ENCODE results near the gene GPR27.

The GPR27 gene

DNA sequence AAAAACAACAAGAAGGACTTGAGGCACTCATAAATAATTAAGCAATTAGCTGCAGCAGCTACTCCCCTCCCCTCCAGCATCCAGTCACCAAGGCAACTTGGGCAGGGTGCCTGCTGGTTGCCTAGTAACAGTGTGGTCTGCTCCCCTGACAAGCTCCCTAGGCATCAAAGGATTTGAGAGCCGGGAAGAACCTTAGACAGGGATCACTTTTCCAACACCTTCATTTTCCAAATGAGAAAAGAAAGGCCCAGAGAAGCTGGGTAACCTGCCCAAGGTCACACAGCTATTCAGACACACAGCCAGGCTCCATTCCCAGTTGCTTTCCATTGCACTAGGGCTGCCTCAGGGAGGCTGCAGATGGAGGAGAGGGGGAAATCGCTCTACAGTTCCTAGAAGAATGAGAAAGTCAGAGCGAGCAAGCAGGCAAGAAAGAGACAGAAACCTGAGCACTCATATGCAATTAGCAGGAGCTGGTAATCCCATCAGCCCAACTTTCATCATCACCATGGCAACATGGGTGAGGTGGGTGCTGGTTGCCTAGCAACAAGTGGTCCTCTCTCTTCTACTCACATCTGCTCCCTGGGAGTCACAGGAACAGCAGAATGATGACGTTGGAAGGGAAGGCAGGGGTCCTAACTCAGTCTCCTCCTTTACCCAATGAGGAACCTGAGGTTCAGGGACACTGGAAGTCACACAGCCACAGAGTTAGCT is 24.9 kb upstream of the GPR27 start:
- in situ Hi-C loops (cut with HindIII; ENCODE audit: low sequenced_read_pairs), result loop anchor here (5.0 kb wide), 1 partner anchor 34 kb away; no protein-coding TSS in a partner anchor

GRCh38 chr3:71732637-71733036 is 21.0 kb upstream of the GPR27 start:
- in situ Hi-C loops (cut with HindIII; ENCODE audit: low sequenced_read_pairs), result loop anchor here (5.0 kb wide), 2 partner anchors 65 to 95 kb away; no protein-coding TSS in a partner anchor

GRCh38 chr3:71733319-71733718 is 20.3 kb upstream of the GPR27 start:
- in situ Hi-C loops (cut with HindIII; ENCODE audit: low sequenced_read_pairs), result loop anchor here (5.0 kb wide), 2 partner anchors 64 to 94 kb away; no protein-coding TSS in a partner anchor

DNA sequence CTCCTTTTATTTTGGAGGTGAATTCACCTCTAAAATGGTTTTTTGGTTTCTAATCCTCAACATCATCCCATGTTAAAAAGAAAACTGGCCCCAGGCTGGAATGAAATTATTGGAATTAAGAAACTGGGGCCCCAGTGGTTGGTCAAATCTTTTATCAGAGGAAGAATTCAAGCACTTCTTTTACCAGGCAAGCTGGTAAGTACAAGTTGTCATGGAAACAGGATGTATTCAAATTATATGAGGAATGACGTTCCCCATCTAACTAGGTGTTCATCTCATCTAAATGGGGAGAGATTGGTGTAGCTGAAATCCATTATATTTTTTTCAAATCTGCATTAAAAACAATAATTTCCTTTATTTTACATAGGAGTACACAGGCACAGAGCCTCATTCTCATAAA is 18.8 kb upstream of the GPR27 start:
- in situ Hi-C loops (cut with HindIII; ENCODE audit: low sequenced_read_pairs), result loop anchor here (5.0 kb wide), 2 partner anchors 62 to 92 kb away; no protein-coding TSS in a partner anchor

GRCh38 chr3:71742621-71743020 is 11.0 kb upstream of the GPR27 start:
- in situ Hi-C loops (cut with HindIII; ENCODE audit: low sequenced_read_pairs), result no loop called here

DNA sequence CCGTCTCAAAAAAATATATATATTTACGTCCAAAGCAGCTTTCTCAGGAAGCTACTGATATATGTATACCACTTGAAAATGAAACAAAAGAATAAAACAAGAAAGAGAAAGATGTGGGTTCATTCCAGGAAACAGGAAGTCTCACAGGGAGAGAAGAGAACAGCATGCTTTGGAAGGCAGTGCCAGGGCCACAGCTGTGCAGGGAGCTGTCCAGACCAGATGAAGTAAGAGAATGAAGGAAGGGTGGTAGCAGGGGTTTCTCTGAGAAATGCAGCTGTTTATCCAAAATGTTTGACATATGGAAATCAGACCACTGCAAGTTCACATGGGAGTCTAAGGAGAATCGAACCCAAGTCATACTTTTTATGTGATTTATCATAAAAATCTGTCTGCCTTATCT is 8.9 kb upstream of the GPR27 start:
- in situ Hi-C loops (cut with HindIII; ENCODE audit: low sequenced_read_pairs), result no loop called here

GRCh38 chr3:71751602-71752001 is 2.1 kb upstream of the GPR27 start:
- in situ Hi-C loops (cut with HindIII; ENCODE audit: low sequenced_read_pairs), result no loop called here

GRCh38 chr3:71752831-71753700 is 589 bp upstream of the GPR27 start:
- in situ Hi-C loops (cut with HindIII; ENCODE audit: low sequenced_read_pairs), result no loop called here

DNA sequence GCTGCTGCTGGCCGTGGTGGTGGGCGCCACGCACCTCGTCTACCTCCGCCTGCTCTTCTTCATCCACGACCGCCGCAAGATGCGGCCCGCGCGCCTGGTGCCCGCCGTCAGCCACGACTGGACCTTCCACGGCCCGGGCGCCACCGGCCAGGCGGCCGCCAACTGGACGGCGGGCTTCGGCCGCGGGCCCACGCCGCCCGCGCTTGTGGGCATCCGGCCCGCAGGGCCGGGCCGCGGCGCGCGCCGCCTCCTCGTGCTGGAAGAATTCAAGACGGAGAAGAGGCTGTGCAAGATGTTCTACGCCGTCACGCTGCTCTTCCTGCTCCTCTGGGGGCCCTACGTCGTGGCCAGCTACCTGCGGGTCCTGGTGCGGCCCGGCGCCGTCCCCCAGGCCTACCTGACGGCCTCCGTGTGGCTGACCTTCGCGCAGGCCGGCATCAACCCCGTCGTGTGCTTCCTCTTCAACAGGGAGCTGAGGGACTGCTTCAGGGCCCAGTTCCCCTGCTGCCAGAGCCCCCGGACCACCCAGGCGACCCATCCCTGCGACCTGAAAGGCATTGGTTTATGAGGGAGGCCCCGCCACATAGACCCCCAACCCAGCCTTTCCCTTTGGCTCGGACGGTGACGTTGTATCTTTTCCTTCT is 1.1 kb downstream of the GPR27 start:
- in situ Hi-C loops (cut with HindIII; ENCODE audit: low sequenced_read_pairs), result no loop called here

- in situ Hi-C loops (cut with HindIII; ENCODE audit: low sequenced_read_pairs), result no loop called here
Measured at GRCh38 chr3:71758091-71758490, 4.4 kb downstream of the GPR27 start.

DNA sequence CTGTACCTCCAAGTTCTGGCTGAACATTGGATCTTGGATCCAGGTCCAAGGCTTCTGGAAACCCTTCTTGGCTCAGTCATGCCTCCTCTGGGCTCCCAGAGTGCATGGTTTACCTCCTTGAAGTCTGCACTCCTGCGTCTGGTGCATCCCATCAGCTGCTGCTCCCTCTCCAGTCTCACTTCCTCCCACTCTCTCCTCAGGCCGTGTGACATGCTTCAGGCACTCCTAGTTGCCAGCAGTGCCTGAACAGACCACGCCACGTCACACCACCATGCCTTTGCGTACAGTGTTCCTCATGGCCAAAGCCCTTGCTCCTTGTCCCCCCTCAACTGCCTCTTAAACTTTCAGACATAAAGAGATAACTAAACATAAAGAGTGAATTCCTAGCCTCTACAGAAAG is 5.7 kb downstream of the GPR27 start:
- in situ Hi-C loops (cut with HindIII; ENCODE audit: low sequenced_read_pairs), result no loop called here

- in situ Hi-C loops (cut with HindIII; ENCODE audit: low sequenced_read_pairs), result loop anchor here (5.0 kb wide), 1 partner anchor 33 kb away; the partner anchor contains the start of gene EIF4E3
Measured at GRCh38 chr3:71760140-71760539, 6.5 kb downstream of the GPR27 start.

DNA sequence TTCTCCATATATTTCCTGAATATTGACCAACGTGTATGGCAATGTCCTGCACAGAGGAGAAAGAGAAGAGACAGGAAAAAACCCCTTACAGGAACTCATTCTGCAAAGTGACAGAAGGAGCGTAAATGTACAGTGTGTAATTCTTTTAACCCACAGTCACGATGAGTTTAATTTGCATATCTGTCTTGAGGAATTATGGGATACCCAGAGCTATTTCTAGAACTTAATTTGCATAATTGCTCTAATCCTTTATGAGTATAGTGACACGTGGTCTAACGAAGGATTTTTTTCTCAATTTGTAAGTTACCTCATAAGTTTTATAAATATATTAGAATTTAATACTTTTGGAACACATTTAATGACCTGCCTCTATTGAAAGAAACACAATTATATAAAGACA is 9.8 kb downstream of the GPR27 start:
- in situ Hi-C loops (cut with HindIII; ENCODE audit: low sequenced_read_pairs), result loop anchor here (5.0 kb wide), 1 partner anchor 36 kb away; the partner anchor contains the start of gene EIF4E3

GRCh38 chr3:71771126-71771525 is 17.5 kb downstream of the GPR27 start:
- in situ Hi-C loops (cut with HindIII; ENCODE audit: low sequenced_read_pairs), result no loop called here

DNA sequence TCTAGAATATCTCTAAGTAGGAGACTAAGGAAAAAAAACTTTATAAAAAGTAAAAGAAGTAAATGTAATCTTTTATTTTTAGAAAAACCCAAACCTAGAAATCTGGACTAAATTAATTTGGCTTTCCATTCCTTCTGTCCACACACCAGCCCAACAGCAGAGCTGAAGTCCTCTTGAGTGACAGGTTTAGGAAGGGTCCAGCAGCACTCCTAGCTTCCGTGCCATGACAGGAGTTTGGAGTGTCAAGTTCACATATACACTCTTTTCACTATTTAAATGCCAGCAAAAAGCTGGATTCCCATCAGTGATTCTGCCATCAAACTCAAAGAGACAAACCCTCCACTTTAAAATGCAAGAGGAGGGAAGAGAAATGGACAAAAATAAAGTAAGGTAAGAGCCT is 18.2 kb downstream of the GPR27 start:
- in situ Hi-C loops (cut with HindIII; ENCODE audit: low sequenced_read_pairs), result no loop called here

DNA sequence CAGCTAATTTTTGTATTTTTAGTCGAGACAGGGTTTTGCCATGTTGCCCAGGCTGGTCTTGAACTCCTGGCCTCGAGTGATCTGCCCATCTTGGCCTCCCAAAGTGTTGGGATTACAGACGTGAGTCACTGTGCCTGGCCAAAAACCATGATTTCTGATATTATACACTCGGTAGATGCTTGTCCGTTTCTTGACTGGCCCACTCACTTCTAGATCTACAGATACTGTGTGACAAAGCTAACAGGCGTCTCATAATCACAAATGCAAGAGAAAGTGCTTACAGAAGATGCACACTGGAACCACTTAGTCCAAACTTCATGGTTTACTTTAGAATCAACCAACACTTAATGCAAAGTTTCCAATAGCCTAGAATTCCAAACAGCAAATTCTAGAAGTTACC is 22.9 kb downstream of the GPR27 start:
- in situ Hi-C loops (cut with HindIII; ENCODE audit: low sequenced_read_pairs), result no loop called here

GRCh38 chr3:71778353-71778752 is 24.7 kb downstream of the GPR27 start:
- in situ Hi-C loops (cut with HindIII; ENCODE audit: low sequenced_read_pairs), result no loop called here

- in situ Hi-C loops (cut with HindIII; ENCODE audit: low sequenced_read_pairs), result no loop called here
Measured at GRCh38 chr3:71779674-71780377, 26.2 kb downstream of the GPR27 start.

DNA sequence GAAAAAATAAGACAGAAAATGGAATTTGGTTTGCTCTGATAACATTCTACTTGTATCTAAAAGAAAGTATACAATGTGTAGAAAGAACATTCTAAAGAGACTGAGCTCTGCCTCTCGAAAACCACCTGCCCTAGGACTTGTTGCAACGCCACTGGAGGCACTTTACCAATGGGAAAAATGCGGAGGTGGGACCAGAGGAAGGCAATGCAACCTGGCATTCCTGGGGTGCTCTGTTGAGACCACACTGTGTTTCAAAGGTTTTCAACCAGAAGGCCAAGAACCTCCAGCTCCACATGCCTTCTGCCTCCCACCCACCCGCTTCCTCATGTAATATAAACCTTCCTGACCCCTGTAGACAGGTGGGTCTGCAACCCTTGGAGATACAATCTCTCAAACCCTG is 26.8 kb downstream of the GPR27 start:
- in situ Hi-C loops (cut with HindIII; ENCODE audit: low sequenced_read_pairs), result no loop called here

- in situ Hi-C loops (cut with HindIII; ENCODE audit: low sequenced_read_pairs), result no loop called here
Measured at GRCh38 chr3:71783152-71783551, 29.5 kb downstream of the GPR27 start.
